Activated CD4-positive, alpha-beta T cell treated with anti-CD3 and anti-CD28 coated beads, Interleukin-2, amount 10 ng/mL, durations not matched to agents 24 days and 14 days (primary cell): ENCODE measurements around the gene FGF22. TPM values are rescaled to one million over a fixed set of nuclear protein-coding genes. Genes with fewer than 3 reads are reported as not detected.

Source experiments
- DNase-seq: peaks from one replicate; pipeline ENCODE4 v3.0.0; 2022
- H3K27ac Mint-ChIP-seq: one replicate; pipeline ENCODE4 v1.8.0; 2022; ENCODE audit warnings: mild to moderate bottlenecking, mixed read lengths
- H3K27me3 Mint-ChIP-seq: one replicate; pipeline ENCODE4 v1.8.0; 2022; ENCODE audit warnings: mixed read lengths
- H3K36me3 Mint-ChIP-seq: one replicate; pipeline ENCODE4 v1.8.0; 2022; ENCODE audit warnings: low read depth, mild to moderate bottlenecking, mixed read lengths
- H3K4me1 Mint-ChIP-seq: one replicate; pipeline ENCODE4 v1.8.0; 2021; ENCODE audit warnings: mixed read lengths
- H3K4me3 Mint-ChIP-seq: one replicate; pipeline ENCODE4 v1.8.0; 2022; ENCODE audit warnings: mild to moderate bottlenecking, moderate library complexity, mixed read lengths
- H3K9me3 Mint-ChIP-seq: one replicate; pipeline ENCODE4 v1.8.0; 2021; ENCODE audit warnings: mixed read lengths
- intact Hi-C: fragments of 100-400 bp; cut with micrococcal nuclease; formaldehyde crosslinking; loops from one replicate; pipeline ENCODE4 v1.15.1; 2023
- total RNA-seq: library from RNA; stranded (reverse); gene quantifications from 2 replicates; pipeline ENCODE4 v1.2.3, GENCODE V29; 2022

FGF22 gene
- total RNA-seq, 1 donor from 2014 or later, result not detected

GRCh38 chr19:634975-635652 lies 4.6 kb upstream of the FGF22 start:
- Mint-ChIP-seq H3K4me3 (no peak overlapping the region), H3K27me3 (peaks cover 3% of the 10 kb centered on the region), H3K36me3 (peaks cover 18% of the 10 kb centered on the region), H3K4me1 (peaks cover 18% of the 10 kb centered on the region), H3K9me3 (no peaks in the 10 kb centered on the region), H3K27ac (no peak overlapping the region)
- intact Hi-C loops, result loop anchor here (5.0 kb wide), 1 partner anchor 103 kb away; the partner anchor contains the start of gene CDC34
- no peak for DNase-seq

- DNase-seq, result no peak
- Mint-ChIP-seq H3K36me3 (peaks cover 1% of the 10 kb centered on the region), H3K27me3 (peaks cover 3% of the 10 kb centered on the region), H3K4me1 (peaks cover 10% of the 10 kb centered on the region), H3K9me3 (no peaks in the 10 kb centered on the region), H3K27ac (no peak overlapping the region), H3K4me3 (peak overlapping the region; percentile 90)
- intact Hi-C loops, result loop anchor here (1.0 kb wide), 2 partner anchors 28 to 41 kb away; no protein-coding TSS in a partner anchor
Observed at GRCh38 chr19:638906-639252, 800 bp upstream of the FGF22 start.

- intact Hi-C loops, result no loop called here
- Mint-ChIP-seq H3K27ac (no peak overlapping the region), H3K9me3 (no peaks in the 10 kb centered on the region), H3K4me1 (peaks cover 6% of the 10 kb centered on the region), H3K27me3 (peaks cover 3% of the 10 kb centered on the region), H3K4me3 (no peak overlapping the region), H3K36me3 (peaks cover 5% of the 10 kb centered on the region)
- no peak for DNase-seq
Observed at GRCh38 chr19:640161-640558, 481 bp downstream of the FGF22 start.

DNA sequence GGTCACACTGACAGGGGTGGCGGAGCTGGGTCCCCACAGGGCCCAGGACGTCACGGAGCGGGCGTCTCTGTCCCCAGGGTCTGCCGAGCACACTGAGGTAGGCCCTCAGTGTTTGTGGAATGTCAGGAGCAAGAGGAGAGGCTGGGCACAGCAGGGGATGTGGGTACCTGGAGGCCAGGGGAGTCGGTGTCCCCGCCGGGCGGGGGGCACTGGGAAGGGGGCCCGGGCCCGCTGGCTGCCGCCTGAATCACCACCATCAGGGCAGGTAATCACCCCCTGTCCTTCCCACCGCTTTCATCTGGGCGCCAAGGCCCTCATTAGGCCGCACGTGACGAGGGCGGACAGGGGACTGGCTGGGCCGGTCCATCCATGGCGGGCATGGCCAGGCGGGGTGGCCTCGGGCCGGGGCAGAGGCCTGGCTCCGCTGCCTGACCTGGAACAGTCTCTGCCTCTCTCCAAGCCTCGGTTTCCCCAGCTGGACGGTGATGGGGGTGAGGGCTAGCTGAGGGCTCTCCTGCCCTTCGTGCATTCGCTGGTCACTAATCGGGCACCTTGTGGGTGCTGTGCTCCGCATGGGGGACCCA lies 1.0 kb downstream of the FGF22 start:
- H3K36me3 Mint-ChIP-seq, result peaks cover 6% of the 10 kb centered on the region
- no peak overlapping the region for H3K4me3 Mint-ChIP-seq
- peaks cover 6% of the 10 kb centered on the region for H3K4me1 Mint-ChIP-seq
- H3K9me3 Mint-ChIP-seq, result no peaks in the 10 kb centered on the region
- intact Hi-C loops, result no loop called here
- peaks cover 3% of the 10 kb centered on the region for H3K27me3 Mint-ChIP-seq
- no peak overlapping the region for H3K27ac Mint-ChIP-seq
- DNase-seq, result no peak

DNA sequence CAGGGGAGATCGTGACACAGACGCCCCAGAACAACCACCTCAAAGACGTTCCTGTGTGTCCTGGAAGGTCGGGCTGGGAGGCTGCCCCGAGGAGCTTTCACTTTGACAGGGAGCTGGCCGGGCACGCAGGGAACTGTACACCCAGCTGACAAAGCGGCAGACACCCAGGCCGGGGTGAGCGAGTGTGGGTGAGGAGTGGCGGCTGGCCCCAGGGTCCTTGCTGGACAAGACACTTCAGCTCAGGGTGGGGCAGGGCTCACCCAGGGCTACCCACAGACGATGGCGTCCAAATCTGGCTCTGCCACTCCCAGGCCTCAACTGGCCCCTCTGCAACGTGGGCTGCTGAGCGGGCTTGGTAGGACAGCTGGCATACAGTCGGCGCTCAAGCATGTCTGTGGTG lies 2.0 kb downstream of the FGF22 start:
- no peak for DNase-seq
- peaks cover 11% of the 10 kb centered on the region for H3K36me3 Mint-ChIP-seq
- no peak overlapping the region for H3K27ac Mint-ChIP-seq
- H3K4me3 Mint-ChIP-seq, result no peak overlapping the region
- peaks cover 3% of the 10 kb centered on the region for H3K27me3 Mint-ChIP-seq
- intact Hi-C loops, result no loop called here
- no peaks in the 10 kb centered on the region for H3K9me3 Mint-ChIP-seq
- peaks cover 6% of the 10 kb centered on the region for H3K4me1 Mint-ChIP-seq

DNA sequence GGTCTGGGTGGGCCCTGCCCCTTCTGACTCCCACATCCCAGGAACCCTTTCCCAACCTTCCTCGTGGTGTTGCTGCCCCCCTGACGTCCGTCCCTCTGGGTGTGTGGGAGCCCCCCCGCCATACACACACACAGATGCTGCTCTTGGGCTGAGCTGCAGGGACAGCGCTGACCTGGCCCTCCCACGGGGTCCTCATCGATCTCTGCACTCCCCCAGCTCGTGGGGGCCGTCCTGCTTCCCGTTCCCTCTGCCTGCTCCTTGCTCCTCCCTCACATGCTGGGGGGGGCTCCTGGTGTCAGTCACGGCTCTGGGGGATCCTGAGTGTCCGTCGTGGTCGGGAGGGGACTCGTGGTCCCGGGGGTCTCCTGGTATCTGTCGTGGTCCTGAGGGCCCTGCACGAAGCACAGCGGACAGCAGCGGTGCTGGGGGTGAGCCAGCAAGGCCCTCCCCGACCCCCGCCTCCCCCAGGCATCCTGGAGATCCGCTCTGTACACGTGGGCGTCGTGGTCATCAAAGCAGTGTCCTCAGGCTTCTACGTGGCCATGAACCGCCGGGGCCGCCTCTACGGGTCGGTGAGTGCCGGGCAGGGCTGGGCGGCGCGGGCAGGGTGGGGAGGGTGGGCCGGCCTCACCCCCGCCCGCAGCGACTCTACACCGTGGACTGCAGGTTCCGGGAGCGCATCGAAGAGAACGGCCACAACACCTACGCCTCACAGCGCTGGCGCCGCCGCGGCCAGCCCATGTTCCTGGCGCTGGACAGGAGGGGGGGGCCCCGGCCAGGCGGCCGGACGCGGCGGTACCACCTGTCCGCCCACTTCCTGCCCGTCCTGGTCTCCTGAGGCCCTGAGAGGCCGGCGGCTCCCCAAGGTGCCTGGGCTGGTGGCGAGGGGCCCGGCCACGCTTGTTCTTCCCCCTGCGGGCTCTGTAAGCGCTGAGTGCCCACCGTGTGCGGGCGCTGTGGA lies 3.4 kb downstream of the FGF22 start:
- intact Hi-C loops, result no loop called here
- peaks cover 4% of the 10 kb centered on the region for H3K4me1 Mint-ChIP-seq
- DNase-seq, result no peak
- H3K36me3 Mint-ChIP-seq, result peaks cover 12% of the 10 kb centered on the region
- no peak overlapping the region for H3K4me3 Mint-ChIP-seq
- peaks cover 3% of the 10 kb centered on the region for H3K27me3 Mint-ChIP-seq
- H3K9me3 Mint-ChIP-seq, result no peaks in the 10 kb centered on the region
- no peak overlapping the region for H3K27ac Mint-ChIP-seq

DNA sequence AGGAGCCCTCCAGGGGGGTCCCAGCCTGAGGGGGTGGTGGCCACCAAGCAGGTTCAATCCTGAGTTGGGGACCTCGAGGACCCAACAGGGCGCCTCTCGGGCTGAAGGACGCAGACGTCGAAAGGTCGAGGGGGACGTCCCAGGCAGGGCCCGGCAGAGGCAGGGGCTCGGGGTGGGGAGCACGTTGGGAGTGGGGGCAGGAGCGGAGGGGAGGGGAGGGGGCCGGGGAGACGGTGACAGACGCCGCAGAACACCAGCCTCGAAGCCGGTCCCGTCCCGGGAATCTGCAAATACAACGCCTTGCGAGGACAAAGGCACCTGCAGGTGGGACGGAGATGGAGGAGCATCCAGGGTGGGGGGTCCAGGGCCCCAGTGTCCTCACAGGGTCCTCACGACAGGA lies 4.1 kb downstream of the FGF22 start:
- Mint-ChIP-seq H3K4me1 (peaks cover 4% of the 10 kb centered on the region), H3K9me3 (no peaks in the 10 kb centered on the region), H3K27me3 (peaks cover 3% of the 10 kb centered on the region), H3K36me3 (peaks cover 15% of the 10 kb centered on the region), H3K27ac (no peak overlapping the region), H3K4me3 (no peak overlapping the region)
- intact Hi-C loops, result no loop called here
- no peak for DNase-seq

DNA sequence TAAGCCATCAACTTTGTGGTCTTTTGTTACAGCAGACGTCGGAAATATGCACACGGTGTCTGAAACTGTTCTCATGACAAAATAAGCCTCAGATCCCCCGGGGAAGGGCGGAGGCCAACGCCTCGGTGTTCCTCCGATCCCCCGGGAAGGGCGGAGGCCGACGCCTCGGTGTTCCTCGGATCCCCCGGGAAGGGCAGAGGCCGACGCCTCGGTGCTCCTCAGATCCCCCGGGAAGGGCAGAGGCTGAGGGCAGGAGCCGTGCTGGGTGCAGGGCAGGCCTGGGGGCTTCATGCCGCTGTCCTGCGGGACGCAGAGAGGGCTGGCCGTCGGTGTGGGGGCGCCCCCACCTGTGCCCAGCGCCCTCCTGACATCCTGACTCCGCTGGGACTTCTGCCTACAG lies 4.7 kb downstream of the FGF22 start:
- intact Hi-C loops, result no loop called here
- Mint-ChIP-seq H3K4me1 (peaks cover 1% of the 10 kb centered on the region), H3K9me3 (no peaks in the 10 kb centered on the region), H3K36me3 (peaks cover 18% of the 10 kb centered on the region), H3K27me3 (peaks cover 1% of the 10 kb centered on the region), H3K4me3 (no peak overlapping the region), H3K27ac (no peak overlapping the region)
- no peak for DNase-seq

DNA sequence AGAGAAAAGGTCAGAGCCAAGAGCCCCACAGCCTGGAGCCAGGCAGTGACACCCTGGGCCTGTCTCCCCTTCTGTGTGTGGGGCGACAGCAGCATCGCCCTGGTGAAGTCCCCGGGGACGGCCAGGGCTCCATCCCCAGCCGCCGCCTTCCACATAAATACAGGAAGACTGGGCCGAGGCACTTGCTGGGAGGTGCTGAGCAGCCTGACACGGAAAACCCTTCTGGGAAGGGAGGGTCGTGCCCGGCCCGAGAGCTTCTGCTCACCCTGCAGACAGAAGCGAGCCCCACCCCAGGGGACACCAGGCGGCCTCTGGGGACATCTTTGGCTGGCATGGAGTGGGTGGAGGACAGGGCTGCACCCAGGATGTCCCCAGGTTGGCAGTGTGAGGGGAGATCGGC lies 5.1 kb downstream of the FGF22 start:
- Mint-ChIP-seq H3K9me3 (no peaks in the 10 kb centered on the region), H3K27ac (no peak overlapping the region), H3K4me1 (no peaks in the 10 kb centered on the region), H3K36me3 (peaks cover 18% of the 10 kb centered on the region), H3K27me3 (no peaks in the 10 kb centered on the region), H3K4me3 (no peak overlapping the region)
- intact Hi-C loops, result no loop called here
- DNase-seq, result no peak

- no peaks in the 10 kb centered on the region for H3K4me1 Mint-ChIP-seq
- DNase-seq, result no peak
- H3K27ac Mint-ChIP-seq, result no peak overlapping the region
- intact Hi-C loops, result no loop called here
- no peak overlapping the region for H3K4me3 Mint-ChIP-seq
- H3K27me3 Mint-ChIP-seq, result no peaks in the 10 kb centered on the region
- no peaks in the 10 kb centered on the region for H3K9me3 Mint-ChIP-seq
- H3K36me3 Mint-ChIP-seq, result peaks cover 21% of the 10 kb centered on the region
Observed at GRCh38 chr19:645912-646778, 6.5 kb downstream of the FGF22 start.

DNA sequence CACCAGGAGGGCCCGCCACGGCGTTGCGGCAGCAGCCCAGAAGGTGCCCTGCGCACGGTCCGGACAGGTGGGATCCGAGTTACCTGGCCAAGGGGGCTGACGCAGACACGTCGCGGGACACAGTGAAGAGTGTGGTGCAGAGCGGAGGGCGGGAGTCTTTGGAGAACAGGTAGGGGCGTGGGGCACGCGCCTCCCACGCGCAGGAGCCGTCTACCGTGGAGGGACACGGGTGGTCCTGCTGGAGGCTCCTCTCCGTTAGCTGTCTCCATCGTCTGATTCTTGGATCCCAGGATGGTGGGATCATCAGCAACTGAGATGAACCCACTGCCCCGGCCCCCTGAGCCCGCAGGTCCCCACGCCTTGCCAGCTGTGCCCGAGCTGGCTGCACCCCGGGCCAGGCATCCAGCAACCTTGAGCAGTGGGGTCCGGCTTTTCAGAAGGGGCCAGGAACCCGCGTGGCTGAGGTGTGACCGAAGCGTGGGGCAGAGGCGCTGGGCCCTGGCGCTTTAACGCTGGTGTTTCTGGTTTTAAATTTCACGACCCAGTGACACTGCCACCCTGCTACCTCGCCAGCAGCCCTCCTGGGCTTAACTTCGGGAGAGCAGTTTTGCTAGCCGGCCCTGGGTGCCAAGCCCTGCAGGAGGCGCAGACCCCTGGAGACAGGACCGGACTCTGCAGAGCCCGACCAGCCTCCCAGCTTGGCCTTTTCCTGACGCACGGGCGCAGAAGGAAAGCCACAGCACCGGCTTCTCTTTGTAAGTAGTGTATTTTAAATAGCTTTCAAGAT lies 7.3 kb downstream of the FGF22 start:
- Mint-ChIP-seq H3K27me3 (no peaks in the 10 kb centered on the region), H3K4me1 (no peaks in the 10 kb centered on the region), H3K9me3 (no peaks in the 10 kb centered on the region), H3K27ac (no peak overlapping the region), H3K36me3 (peaks cover 23% of the 10 kb centered on the region), H3K4me3 (no peak overlapping the region)
- no peak for DNase-seq
- intact Hi-C loops, result no loop called here

- no peaks in the 10 kb centered on the region for H3K9me3 Mint-ChIP-seq
- H3K36me3 Mint-ChIP-seq, result peaks cover 23% of the 10 kb centered on the region
- no peak overlapping the region for H3K4me3 Mint-ChIP-seq
- intact Hi-C loops, result no loop called here
- H3K4me1 Mint-ChIP-seq, result no peaks in the 10 kb centered on the region
- no peak for DNase-seq
- H3K27me3 Mint-ChIP-seq, result no peaks in the 10 kb centered on the region
- H3K27ac Mint-ChIP-seq, result no peak overlapping the region
Observed at GRCh38 chr19:647566-648284, 8.0 kb downstream of the FGF22 start.
